ENCODE measurements around the gene CD4.

CD4 gene

GRCh38 chr12:6830999-6831398 is 41.7 kb downstream of the CD4 start:
- H3K36me3 ChIP-seq (ENCODE audit: control insufficient read depth, insufficient read depth, low read length), result no peaks in the 10 kb centered on the region
- H3K4me3 ChIP-seq (ENCODE audit: low read length), result no peak overlapping the region
- H3K27me3 ChIP-seq (ENCODE audit: control insufficient read depth, insufficient read depth, low read length), result no peaks in the 10 kb centered on the region
- H3K9ac ChIP-seq (ENCODE audit: low read length), result no peak overlapping the region
- H3K4me1 ChIP-seq (ENCODE audit: control insufficient read depth, insufficient read depth, low read length), result peaks cover 7% of the 10 kb centered on the region
- no peak overlapping the region for H3K27ac ChIP-seq (ENCODE audit: low read depth, low read length)

- peaks cover under 1% of the 10 kb centered on the region for H3K36me3 ChIP-seq (ENCODE audit: control insufficient read depth, insufficient read depth, low read length)
- no peak overlapping the region for H3K4me3 ChIP-seq (ENCODE audit: low read length)
- H3K27me3 ChIP-seq (ENCODE audit: control insufficient read depth, insufficient read depth, low read length), result no peaks in the 10 kb centered on the region
- H3K9ac ChIP-seq (ENCODE audit: low read length), result no peak overlapping the region
- H3K27ac ChIP-seq (ENCODE audit: low read depth, low read length), result no peak overlapping the region
- peaks cover 7% of the 10 kb centered on the region for H3K4me1 ChIP-seq (ENCODE audit: control insufficient read depth, insufficient read depth, low read length)
Observed at GRCh38 chr12:6831450-6831995, 42.2 kb downstream of the CD4 start.

GRCh38 chr12:6832125-6832524 is 42.8 kb downstream of the CD4 start:
- Histone ChIP-seq H3K4me1 (ENCODE audit: control insufficient read depth, insufficient read depth, low read length) (peaks cover 4% of the 10 kb centered on the region), H3K27ac (ENCODE audit: low read depth, low read length) (no peak overlapping the region)

GRCh38 chr12:6833189-6833890 is 44.0 kb downstream of the CD4 start:
- H3K4me3 ChIP-seq (ENCODE audit: low read length), result no peak overlapping the region
- H3K36me3 ChIP-seq (ENCODE audit: control insufficient read depth, insufficient read depth, low read length), result peaks cover 7% of the 10 kb centered on the region
- no peak overlapping the region for H3K9ac ChIP-seq (ENCODE audit: low read length)
- no peaks in the 10 kb centered on the region for H3K27me3 ChIP-seq (ENCODE audit: control insufficient read depth, insufficient read depth, low read length)
- no peaks in the 10 kb centered on the region for H3K4me1 ChIP-seq (ENCODE audit: control insufficient read depth, insufficient read depth, low read length)
- H3K27ac ChIP-seq (ENCODE audit: low read depth, low read length), result no peak overlapping the region

More at GRCh38 chr12:6832125-6832524, 42.8 kb downstream of the CD4 start:
- Histone ChIP-seq H3K9ac (ENCODE audit: low read length) (no peak overlapping the region), H3K4me3 (ENCODE audit: low read length) (no peak overlapping the region), H3K36me3 (ENCODE audit: control insufficient read depth, insufficient read depth, low read length) (peaks cover 2% of the 10 kb centered on the region), H3K27me3 (ENCODE audit: control insufficient read depth, insufficient read depth, low read length) (no peaks in the 10 kb centered on the region)

GRCh38 chr12:6834254-6834653 is 44.9 kb downstream of the CD4 start:
- Histone ChIP-seq H3K27me3 (ENCODE audit: control insufficient read depth, insufficient read depth, low read length) (no peaks in the 10 kb centered on the region), H3K9ac (ENCODE audit: low read length) (no peak overlapping the region), H3K27ac (ENCODE audit: low read depth, low read length) (no peak overlapping the region), H3K36me3 (ENCODE audit: control insufficient read depth, insufficient read depth, low read length) (peaks cover 7% of the 10 kb centered on the region), H3K4me1 (ENCODE audit: control insufficient read depth, insufficient read depth, low read length) (no peaks in the 10 kb centered on the region), H3K4me3 (ENCODE audit: low read length) (no peak overlapping the region)

GRCh38 chr12:6834873-6835272 is 45.5 kb downstream of the CD4 start:
- no peak overlapping the region for H3K4me3 ChIP-seq (ENCODE audit: low read length)
- no peaks in the 10 kb centered on the region for H3K4me1 ChIP-seq (ENCODE audit: control insufficient read depth, insufficient read depth, low read length)
- no peaks in the 10 kb centered on the region for H3K27me3 ChIP-seq (ENCODE audit: control insufficient read depth, insufficient read depth, low read length)
- no peak overlapping the region for H3K9ac ChIP-seq (ENCODE audit: low read length)
- no peak overlapping the region for H3K27ac ChIP-seq (ENCODE audit: low read depth, low read length)
- peaks cover 7% of the 10 kb centered on the region for H3K36me3 ChIP-seq (ENCODE audit: control insufficient read depth, insufficient read depth, low read length)

- H3K27ac ChIP-seq (ENCODE audit: low read depth, low read length), result no peak overlapping the region
- no peak overlapping the region for H3K4me3 ChIP-seq (ENCODE audit: low read length)
- no peaks in the 10 kb centered on the region for H3K27me3 ChIP-seq (ENCODE audit: control insufficient read depth, insufficient read depth, low read length)
- H3K4me1 ChIP-seq (ENCODE audit: control insufficient read depth, insufficient read depth, low read length), result no peaks in the 10 kb centered on the region
- H3K36me3 ChIP-seq (ENCODE audit: control insufficient read depth, insufficient read depth, low read length), result peaks cover 7% of the 10 kb centered on the region
- no peak overlapping the region for H3K9ac ChIP-seq (ENCODE audit: low read length)
Observed at GRCh38 chr12:6836851-6837250, 47.5 kb downstream of the CD4 start.

GRCh38 chr12:6837370-6838060 is 48.2 kb downstream of the CD4 start:
- no peak overlapping the region for H3K4me3 ChIP-seq (ENCODE audit: low read length)
- no peak overlapping the region for H3K27ac ChIP-seq (ENCODE audit: low read depth, low read length)
- no peaks in the 10 kb centered on the region for H3K4me1 ChIP-seq (ENCODE audit: control insufficient read depth, insufficient read depth, low read length)
- H3K27me3 ChIP-seq (ENCODE audit: control insufficient read depth, insufficient read depth, low read length), result no peaks in the 10 kb centered on the region
- no peak overlapping the region for H3K9ac ChIP-seq (ENCODE audit: low read length)
- peaks cover 7% of the 10 kb centered on the region for H3K36me3 ChIP-seq (ENCODE audit: control insufficient read depth, insufficient read depth, low read length)

- no peak overlapping the region for H3K27ac ChIP-seq (ENCODE audit: low read depth, low read length)
- no peaks in the 10 kb centered on the region for H3K4me1 ChIP-seq (ENCODE audit: control insufficient read depth, insufficient read depth, low read length)
- H3K27me3 ChIP-seq (ENCODE audit: control insufficient read depth, insufficient read depth, low read length), result no peaks in the 10 kb centered on the region
- no peak overlapping the region for H3K4me3 ChIP-seq (ENCODE audit: low read length)
- no peak overlapping the region for H3K9ac ChIP-seq (ENCODE audit: low read length)
- H3K36me3 ChIP-seq (ENCODE audit: control insufficient read depth, insufficient read depth, low read length), result peaks cover 7% of the 10 kb centered on the region
Observed at GRCh38 chr12:6838854-6839253, 49.5 kb downstream of the CD4 start.

GRCh38 chr12:6839482-6840201 is 50.3 kb downstream of the CD4 start:
- no peaks in the 10 kb centered on the region for H3K27me3 ChIP-seq (ENCODE audit: control insufficient read depth, insufficient read depth, low read length)
- no peaks in the 10 kb centered on the region for H3K4me1 ChIP-seq (ENCODE audit: control insufficient read depth, insufficient read depth, low read length)
- no peak overlapping the region for H3K4me3 ChIP-seq (ENCODE audit: low read length)
- no peak overlapping the region for H3K9ac ChIP-seq (ENCODE audit: low read length)
- H3K27ac ChIP-seq (ENCODE audit: low read depth, low read length), result no peak overlapping the region
- H3K36me3 ChIP-seq (ENCODE audit: control insufficient read depth, insufficient read depth, low read length), result peaks cover 11% of the 10 kb centered on the region

GRCh38 chr12:6840330-6840729 is 51.0 kb downstream of the CD4 start:
- peaks cover 11% of the 10 kb centered on the region for H3K36me3 ChIP-seq (ENCODE audit: control insufficient read depth, insufficient read depth, low read length)
- H3K9ac ChIP-seq (ENCODE audit: low read length), result no peak overlapping the region

GRCh38 chr12:6840761-6841515 is 51.6 kb downstream of the CD4 start, which contains the start of gene GNB3:
Gene GNB3 (plus strand): TSS chr12:6840925. CDS start chr12:6841288, 363 bp downstream.
- H3K4me1 ChIP-seq (ENCODE audit: control insufficient read depth, insufficient read depth, low read length), result no peaks in the 10 kb centered on the region
- H3K36me3 ChIP-seq (ENCODE audit: control insufficient read depth, insufficient read depth, low read length), result peaks cover 11% of the 10 kb centered on the region
- H3K4me3 ChIP-seq (ENCODE audit: low read length), result no peak within 1 kb of the TSS
- H3K9ac ChIP-seq (ENCODE audit: low read length), result no peak within 1 kb of the TSS
- H3K27ac ChIP-seq (ENCODE audit: low read depth, low read length), result no peak within 1 kb of the TSS
- no peaks in the 10 kb centered on the region for H3K27me3 ChIP-seq (ENCODE audit: control insufficient read depth, insufficient read depth, low read length)

More at GRCh38 chr12:6840330-6840729, 51.0 kb downstream of the CD4 start:
- no peaks in the 10 kb centered on the region for H3K4me1 ChIP-seq (ENCODE audit: control insufficient read depth, insufficient read depth, low read length)
- H3K4me3 ChIP-seq (ENCODE audit: low read length), result no peak overlapping the region
- no peak overlapping the region for H3K27ac ChIP-seq (ENCODE audit: low read depth, low read length)
- no peaks in the 10 kb centered on the region for H3K27me3 ChIP-seq (ENCODE audit: control insufficient read depth, insufficient read depth, low read length)

Measured in rectal smooth muscle tissue (tissue), 1 donor.